Stimulated activated CD4-positive, alpha-beta T cell treated with anti-CD3 and anti-CD28 coated beads, Interleukin-12 subunit alpha, Interleukin-12 subunit beta, amount 100 ng/mL, for 48 hours (primary cell): ENCODE measurements around the gene GRIN3A.
"Not testable (repeated sequence)": the region's sequence is repeated elsewhere in the genome, so short reads cannot be mapped to it uniquely, and the experiment has no call there.

Source experiments
- DNase-seq, 3 donors: peaks; one replicate each; pipeline ENCODE4 v3.0.0-alpha.2; 2020; ENCODE audit warnings: low read depth in 2 of 3, low spot score in 1 of 3

The GRIN3A gene

DNA sequence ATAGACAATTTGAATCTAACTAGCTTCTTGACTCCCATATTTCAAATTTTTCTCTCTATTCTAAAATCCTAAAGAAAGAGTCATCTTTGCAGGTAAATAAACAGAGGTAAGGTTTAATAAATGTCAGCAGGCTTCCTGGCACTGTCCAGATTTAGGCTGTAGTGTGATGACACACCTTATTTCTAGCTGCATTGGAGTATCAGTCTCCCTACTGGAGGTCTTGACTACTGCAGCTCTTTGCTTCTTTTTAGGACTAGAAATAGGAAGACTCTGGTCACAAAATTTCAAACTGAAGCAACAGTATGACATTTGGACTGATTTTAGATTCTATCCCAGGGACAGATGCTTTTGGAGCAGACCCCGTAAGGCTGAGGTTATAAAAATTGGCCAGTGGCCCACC lies 103.0 kb downstream of the GRIN3A start:
- DNase-seq, result no peak

- no peak for DNase-seq
Observed at GRCh38 chr9:101634741-101635409, 103.6 kb downstream of the GRIN3A start.

DNA sequence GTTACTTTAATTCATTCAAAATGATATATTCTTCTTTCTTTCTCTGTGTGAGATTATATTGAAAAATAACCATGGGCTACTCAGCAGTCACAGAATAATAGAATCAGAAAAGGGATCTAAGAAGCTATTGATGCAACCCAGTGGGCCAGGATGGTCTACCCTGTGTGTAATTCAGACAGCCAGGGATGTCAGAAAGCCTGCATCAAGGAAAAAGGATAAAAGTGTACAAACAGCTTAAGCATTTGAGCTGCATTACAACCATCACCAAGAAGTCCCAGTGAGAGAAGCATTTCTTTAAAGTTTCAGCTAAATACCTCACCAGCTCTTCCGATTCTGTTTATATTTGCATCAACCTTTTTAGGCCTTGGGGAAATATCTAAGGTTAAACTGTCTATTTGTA lies 105.8 kb downstream of the GRIN3A start:
- DNase-seq, result no peak

GRCh38 chr9:101631892-101632291 lies 106.6 kb downstream of the GRIN3A start:
- no peak for DNase-seq

DNA sequence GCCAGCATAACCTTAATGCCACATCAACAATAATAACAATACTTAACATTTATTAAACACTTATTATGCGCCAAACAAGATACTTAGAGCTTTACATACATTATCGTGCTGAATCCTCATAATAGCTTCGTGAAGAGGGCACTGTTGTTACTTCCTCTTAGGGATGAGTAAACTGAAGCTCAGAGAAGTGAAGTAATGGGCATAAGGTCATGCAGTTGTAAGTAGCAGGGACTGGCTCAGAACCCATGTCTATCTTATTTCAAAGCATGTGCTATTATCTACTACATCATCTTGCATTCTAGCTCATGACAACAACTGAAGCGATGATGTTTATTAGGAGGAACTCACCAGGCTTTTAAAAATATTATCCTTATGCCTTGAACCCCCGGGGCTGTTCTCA lies 108.8 kb downstream of the GRIN3A start:
- no peak for DNase-seq

GRCh38 chr9:101628173-101628572 lies 110.3 kb downstream of the GRIN3A start:
- no peak for DNase-seq

DNA sequence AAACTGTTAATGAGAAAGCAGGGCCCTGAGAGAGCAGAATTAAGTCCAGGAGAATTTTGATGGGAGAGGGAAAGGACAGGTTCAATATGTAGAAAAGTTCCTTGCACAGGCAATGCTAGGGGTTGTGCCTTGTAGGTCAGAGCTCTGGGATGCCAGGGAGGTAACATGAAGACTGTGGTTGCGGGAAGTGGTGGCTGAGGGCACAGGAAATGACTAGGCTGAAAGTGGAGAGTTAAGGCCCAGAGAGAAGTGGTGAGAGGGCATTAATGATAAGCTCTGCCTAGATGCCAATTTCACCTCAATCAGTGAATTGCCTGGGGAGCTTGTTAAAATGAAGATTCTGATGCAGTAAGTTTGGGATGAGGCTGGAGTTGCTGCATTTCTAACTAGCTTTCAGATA lies 112.2 kb downstream of the GRIN3A start:
- no peak for DNase-seq

DNA sequence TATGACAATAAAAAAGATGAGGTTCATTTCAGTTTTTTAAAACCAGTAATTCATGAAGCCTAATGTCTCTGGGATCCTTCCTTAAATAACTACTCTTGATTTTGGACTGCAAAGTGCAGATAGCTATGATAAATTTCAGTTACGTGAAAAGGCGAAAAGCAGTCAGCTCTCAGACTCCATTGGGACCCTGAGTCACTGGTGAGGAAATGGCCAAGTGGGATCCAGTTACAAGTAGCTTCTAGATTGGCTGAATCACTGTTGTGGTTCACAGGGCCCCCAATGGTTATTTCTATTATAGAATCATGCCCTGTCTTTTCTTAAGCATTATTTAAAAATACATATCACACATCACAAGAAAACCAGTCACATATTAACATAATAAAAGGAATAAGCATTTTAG lies 112.6 kb downstream of the GRIN3A start:
- no peak for DNase-seq

GRCh38 chr9:101620452-101620851 lies 118.0 kb downstream of the GRIN3A start:
- DNase-seq, result no peak

DNA sequence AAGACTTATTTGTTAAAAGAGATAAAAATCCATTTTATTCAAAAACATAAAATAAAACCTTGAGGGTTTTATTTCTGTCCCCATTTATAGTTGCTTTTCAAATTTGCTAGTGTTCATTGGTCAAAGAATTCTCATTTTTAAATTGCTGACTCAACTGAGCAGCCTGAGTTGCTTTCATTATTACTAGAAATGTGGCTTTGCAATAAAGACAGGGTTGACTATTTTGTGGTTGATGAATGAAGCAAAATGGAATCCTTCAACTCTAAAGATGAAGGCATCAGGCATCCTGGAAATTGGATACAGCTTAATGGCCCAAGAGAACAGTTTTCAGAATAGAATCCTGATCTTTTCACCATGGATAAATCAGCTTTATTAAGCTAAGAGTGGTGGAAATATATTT lies 119.7 kb downstream of the GRIN3A start:
- DNase-seq, result no peak

DNA sequence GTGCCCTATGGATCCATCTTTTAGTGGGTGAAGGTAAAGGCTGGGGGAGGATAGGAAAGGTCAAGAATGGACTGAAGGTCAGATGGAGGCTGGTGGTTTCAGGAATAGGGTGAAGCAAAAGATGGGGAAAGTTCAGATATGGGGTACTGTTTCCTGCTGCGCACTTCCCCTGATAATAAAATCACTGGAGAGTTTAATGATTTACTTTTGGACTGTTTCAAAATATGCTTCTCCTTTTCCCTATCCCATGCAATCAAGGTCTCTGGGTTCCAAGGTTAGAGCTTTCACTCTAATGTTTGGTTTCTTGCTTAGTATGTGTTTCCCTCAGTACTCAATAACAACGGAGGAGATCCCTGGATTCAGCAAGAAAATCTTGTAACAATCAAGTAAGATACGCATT lies 132.9 kb downstream of the GRIN3A start:
- DNase-seq, result no peak

DNA sequence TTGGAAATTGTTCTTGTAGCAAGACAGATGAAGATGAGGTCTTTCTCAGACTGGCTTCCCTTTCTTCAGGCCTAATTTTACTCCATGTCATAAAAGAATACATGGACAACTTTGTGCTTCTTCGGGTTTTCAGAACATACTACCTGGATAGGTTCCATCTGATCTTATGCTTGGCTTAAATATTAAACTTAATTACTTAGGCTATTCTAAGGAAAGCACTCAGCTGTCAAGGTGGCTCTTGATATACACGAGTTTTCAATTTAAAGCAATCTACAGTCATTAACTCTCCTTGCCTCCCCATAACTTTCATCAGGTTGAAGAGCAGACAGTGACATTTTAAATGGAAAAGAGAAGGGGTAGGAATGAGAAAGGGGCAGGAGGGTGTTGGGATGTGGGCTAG lies 134.2 kb downstream of the GRIN3A start:
- no peak for DNase-seq

DNA sequence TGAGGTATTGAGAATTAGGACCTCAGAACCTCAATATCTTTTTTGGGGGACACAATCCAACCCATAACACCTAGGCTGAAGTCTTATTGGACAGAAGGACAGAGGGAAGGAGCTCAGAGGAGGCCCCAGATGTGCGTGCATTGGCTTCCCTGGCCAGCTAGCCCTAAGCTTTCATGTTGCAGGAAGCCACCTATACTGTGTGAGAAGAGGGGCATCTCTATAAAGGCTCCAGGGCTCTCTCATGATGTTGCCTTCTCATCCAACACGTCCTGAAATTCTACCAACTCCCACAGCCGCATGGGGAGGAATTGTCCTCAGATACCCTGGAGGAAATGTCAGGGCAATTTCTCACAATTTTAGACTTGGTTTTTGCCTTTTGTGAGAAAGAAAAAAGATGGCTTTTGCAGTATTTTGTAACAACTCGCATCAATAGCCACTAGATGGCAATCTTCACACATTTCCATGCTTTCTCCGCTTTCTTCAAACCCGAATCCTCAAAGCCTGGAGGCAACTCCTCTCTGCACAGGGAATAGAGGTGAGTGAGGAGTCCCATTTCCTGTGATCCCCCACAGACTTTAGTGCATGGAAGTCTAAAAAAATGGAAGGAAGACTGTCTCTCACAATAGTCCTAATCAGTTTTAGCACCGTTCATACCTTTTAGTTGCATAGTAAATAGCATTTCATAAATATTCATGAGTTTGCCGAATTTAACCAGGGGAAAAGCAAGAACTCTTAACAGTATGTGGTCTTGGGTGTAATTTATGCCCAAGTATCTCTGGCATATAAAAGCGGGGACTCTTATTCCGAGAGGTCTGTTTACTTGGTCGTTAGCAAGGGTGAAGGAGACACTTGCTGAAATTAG lies 136.3 kb downstream of the GRIN3A start:
- DNase-seq, result peak in 1 of 3 donors; percentile 8

- DNase-seq, result no peak
Observed at GRCh38 chr9:101594796-101595195, 143.7 kb downstream of the GRIN3A start, which contains the start of gene PPP3R2. Gene PPP3R2 (minus strand): TSS chr9:101594969. CDS start chr9:101594921, 48 bp downstream.

GRCh38 chr9:101593345-101593744 lies 145.1 kb downstream of the GRIN3A start:
- DNase-seq, result no peak

DNA sequence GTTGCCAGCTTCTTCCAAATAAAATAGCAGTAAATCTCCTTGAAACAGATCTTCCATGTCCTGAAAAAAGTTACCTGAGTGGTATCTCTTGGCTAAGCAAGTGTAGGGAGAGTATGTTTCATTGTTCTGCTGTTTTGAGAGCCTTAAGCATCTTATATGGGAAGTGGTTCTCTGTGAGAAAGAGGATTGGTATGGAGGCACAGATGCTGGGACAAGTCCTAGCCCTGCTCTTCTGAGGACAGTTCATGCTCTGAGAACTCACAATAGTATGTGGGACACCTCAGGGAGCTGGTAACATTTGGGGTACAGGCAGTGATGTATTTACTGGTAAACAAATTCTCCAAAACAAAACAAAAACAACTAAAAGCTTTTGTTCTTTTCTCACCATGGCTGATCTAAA lies 145.7 kb downstream of the GRIN3A start:
- DNase-seq, result no peak

- no peak for DNase-seq
Observed at GRCh38 chr9:101591787-101592446, 146.5 kb downstream of the GRIN3A start.

DNA sequence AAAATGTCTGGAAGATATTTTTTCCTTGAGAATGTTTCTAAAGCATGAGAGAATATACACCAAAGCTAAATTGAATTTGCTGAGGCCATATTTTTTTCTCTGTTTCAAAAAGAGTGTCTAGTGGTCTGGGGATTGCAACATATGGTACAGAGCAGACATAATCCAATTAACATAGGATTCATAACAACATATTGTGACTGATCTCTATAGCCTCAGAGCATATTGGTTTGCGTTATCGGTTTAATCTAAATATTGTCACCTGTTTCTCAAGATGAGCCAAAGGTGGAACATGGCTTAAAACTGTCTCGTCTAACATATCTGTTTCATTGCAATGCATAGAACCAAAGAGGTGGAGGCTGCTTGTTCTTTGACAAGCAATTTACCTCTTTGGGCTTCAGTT lies 147.5 kb downstream of the GRIN3A start:
- no peak for DNase-seq

DNA sequence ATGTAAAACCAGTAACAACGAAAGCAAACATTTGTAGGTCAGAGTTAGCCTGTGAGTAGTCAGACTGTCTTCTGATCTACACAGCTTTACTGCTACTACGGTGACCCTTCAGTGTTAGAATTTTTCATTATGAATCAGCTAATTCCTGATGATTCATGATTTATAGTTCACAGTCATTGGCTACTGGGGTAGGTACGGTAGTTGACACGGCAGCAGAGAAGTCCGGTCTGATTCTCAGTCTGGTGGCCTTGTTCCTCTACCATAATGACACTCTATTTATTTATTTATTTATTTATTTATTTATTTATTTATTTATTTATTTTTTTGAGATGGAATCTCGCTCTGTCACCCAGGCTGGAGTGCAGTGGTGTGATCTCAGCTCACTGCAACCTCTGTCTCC lies 148.4 kb downstream of the GRIN3A start:
- not testable (repeated sequence) for DNase-seq

GRCh38 chr9:101587332-101588043 lies 151.0 kb downstream of the GRIN3A start:
- no peak for DNase-seq

- peak in 2 of 3 donors; percentile 2 to 13 for DNase-seq
Observed at GRCh38 chr9:101586651-101587050, 151.8 kb downstream of the GRIN3A start.
